COLO668 (cell line): ENCODE results near the gene RSPH4A.
"Not testable (repeated sequence)": the region's sequence is repeated elsewhere in the genome, so short reads cannot be mapped to it uniquely, and the experiment has no call there.

Source experiments
- DNase-seq: peaks from one replicate; lab custom pipeline; 2025; ENCODE audit not compliant: unreplicated experiment; lab: John Stamatoyannopoulos, UW

Gene RSPH4A

DNA sequence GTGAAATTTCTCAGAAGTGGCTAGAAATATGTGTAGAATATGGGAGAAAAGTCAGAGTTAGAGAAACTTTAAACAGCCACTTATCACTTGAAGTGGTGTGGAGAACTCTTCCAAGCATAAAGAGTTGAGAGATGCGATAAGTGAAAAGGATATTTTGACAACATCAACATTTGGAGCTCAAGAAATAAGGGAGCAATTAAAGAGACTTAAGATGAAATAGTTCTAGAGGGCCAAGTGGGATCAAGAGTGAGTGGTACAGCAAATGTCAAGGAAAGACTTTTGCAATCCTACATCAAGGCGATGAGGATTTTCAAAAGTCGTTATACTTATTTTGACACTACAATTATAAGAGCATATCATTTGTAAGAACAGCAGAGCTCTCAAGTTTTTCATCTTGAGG lies 9.6 kb downstream of the RSPH4A start:
- DNase-seq = no peak

DNA sequence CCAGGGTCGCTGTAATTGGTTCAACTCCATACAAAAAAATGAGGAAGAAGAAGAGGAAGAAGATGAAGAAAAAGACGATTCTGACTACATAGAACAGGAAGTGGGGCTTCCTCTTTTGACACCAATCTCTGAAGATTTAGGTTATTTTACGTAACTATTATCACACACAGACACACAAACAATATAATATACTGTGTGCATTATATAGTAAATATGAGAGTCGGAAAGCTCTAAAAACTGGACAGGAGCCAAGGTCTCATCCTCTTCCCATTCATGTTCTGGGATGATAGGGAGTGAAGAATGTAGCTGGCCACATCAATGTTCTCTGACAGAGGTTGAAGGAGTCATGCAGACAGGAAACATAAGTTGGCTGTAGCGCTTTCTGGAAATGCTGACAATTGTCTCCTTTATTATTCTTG lies 13.3 kb downstream of the RSPH4A start:
- no peak for DNase-seq

DNA sequence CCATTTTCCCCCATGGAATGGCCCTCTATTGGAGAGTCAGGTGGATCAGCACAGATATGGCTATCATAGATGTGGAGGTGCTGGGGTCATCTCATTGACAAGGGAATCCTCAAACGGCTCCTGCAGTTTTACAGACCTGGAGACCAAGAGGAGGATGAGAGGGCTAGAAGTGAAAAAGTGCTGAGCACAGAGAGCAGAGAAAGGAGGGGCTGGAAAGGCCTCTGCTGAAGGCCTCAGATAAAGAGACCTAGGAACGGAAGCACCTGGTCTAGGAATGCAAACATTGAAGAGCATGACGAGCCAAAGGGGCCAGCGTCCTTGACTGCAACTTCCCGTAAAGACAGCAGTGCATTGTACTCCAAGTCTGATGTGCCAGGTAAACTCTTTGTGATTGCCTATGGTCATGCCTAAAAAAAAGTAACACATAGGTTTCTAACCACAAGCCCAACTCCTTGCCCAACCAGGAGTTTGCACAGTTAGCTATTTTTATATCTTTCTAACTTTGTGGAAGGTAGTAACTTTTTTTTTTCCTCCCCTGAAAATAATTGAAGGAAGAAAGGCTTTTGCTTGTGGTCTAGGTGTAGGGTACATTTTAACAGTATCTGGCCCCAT lies 15.2 kb downstream of the RSPH4A start:
- DNase-seq = peak; percentile 69

DNA sequence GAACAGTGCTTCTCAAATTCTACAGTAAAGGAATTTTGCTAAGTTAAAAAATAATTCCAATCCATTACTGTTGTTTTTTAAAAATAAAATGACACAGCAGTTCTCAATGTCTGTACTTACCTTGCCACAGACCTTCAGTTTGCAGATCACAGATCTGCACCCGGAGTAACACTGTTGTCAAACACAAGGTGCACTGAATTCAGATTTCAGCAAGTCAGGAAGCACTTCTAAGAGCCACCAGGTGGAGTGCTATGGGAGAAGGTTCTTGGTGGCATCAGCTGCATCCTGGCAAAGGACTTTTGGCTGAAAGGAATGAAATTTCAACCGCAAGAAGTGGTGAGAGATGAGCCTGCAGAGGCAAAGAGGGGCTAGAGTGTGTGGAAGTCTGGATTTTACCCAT lies 17.4 kb downstream of the RSPH4A start:
- DNase-seq = peak; percentile 9

DNA sequence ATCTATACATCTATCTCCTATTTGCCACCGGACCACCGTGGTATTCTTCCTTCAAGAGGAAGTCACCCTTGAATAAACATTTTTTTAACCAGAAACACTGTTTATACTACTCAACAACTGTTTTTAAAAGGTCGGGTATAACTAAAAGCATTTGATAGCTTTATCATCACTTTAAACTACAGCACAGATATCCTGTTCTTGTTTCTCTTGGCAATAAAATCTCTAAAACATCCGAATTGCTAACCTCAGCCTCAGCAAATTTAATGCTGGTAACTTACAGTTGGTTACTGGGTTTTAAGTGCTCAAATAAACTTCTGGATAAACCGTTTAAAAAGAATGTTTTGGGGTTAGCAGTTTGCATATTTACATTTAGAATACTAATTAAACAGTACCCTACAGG lies 31.9 kb downstream of the RSPH4A start:
- DNase-seq = no peak

DNA sequence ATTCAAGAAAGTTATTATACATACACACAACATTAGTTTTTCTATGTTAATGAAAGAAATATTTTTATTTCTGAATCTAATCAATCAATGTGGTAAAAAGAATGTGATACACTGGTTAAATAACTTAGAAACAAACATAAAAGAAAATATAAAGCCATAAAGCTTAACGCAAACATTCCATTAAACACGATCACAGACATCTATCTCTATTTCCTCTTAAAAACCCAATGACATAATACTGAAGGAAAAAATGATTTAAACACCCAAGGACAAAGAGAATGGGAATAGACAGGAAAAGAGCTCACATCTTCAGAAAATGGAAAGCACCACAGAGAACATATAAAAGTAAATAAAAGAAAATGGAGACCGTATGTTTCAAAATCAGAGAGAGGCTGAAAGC lies 32.9 kb downstream of the RSPH4A start:
- no peak for DNase-seq

DNA sequence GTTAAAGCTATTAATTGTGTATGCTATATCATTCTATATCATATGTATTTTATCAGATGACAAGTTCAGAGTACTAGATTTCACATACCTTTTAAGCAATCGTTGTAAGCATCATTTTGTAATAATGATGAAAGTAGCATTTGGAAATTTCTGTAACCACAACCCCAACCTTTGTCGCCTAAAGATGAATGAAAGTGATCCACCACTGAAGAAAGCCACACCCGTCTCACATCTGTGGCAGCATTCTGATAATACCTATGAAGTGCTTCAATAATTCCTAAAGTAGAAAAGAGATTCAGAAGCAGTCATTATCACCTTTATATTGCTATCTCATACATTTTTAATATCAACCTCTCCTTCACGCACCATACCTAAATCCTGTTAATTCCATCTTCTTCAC lies 35.6 kb downstream of the RSPH4A start:
- no peak for DNase-seq

DNA sequence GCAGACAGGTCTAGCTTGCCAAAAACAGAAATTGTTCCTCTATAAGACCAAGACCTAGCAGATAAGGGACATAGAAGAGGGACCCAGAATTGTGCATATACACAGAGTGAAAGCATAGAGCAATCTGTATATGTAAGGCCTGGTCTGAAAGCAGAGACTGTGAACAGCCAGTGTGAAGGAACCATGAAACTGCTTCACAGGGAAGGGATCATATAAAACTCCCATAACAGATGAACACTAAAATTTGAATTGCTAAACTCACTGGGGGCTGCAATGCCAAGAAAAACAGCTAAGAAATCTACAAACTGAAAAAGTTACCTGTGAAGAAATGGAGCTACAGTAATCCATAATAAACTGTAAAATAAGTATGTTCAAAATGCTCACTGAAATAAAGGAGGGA lies 45.3 kb downstream of the RSPH4A start:
- DNase-seq = no peak

DNA sequence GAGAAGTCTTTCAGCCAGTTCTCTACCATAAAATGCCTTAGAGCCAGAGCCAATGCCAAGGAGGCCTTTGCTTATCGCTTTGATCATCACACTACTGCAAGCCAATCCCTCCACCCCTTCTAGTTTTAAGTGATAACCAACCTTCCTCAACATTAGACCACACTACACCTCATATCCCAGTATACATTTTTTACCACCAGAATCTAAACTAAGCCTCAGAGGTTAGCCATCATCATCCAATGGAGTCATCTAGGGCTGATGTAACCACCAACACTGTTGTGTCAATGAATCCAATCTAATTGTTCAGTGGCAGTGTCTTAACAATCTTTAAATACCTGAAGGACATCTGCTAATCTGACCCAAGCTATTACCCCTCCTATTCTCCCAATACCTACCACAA lies 45.9 kb downstream of the RSPH4A start:
- no peak for DNase-seq

DNA sequence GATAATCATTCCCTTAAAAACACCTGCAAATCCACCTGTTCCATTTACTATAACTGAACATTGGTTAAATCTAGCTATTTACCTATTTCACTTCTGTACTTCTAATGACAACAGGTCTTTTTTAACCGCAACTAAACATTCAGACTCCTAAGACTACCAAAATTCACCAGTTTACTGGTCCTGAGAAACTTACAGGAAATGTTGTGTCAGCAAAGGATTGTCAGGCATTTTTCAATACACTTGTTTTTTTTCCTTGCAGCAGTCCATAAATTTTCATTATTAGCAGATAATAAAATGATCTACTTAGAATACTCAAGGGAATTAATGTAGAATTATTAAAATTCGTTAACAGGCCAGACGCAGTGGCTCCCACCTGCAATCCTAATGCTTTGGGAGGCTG lies 47.0 kb downstream of the RSPH4A start:
- no peak for DNase-seq

DNA sequence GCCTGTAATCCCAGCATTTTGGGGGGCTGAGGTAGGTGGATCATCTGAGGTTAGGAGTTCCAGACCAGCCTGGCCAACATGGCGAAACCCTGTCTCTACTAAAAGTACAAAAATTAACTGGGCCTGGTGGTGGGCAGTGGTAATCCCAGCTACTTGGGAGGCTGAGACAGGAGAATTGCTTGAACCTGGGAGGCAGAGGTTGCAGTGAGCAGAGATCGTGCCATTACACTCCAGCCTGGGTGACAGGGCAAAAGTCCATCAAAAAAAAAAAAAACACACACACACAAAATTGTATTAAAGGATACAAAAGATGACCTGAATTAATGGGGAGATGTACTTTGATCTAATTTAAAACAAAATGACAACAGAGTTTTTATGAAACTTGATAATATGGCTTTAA lies 47.9 kb downstream of the RSPH4A start:
- not testable (repeated sequence) for DNase-seq

DNA sequence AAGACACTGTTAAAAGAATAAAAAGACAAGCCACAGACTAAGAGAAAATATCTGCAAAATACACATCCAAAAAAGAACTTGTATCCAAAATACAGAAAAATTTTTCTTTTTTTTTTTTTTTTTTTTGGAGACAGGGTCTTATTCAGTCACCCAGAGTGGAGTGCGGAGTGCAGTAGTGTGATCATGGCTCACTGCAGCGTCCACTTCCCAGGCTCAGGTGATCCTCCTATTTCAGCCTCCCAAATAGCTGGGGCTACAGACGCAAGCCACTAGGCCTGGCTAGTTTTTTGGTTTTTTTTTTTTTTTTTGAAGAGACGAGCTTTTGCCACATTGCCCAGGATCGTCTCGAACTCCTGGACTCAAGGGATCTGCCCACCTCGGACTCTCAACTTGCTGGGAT lies 49.2 kb downstream of the RSPH4A start:
- DNase-seq = no peak

DNA sequence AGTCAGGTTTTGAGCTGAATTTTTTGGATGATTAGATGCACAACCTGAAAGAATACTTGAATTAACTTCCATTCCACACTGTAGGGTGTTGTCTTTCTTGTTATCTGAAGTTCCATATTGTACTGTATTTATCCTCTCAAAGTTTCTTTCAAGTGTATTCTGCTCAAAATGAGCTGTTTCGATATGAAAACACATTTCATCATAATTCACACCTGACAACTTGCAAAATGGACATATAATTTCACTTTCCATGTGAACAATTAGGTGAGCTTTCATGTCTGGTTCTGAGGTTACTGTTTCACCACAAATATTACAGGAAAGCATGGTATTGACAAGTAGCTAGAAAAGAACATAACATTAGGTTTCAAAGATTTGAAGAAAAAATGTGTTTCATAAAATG lies 50.6 kb downstream of the RSPH4A start:
- DNase-seq = no peak

DNA sequence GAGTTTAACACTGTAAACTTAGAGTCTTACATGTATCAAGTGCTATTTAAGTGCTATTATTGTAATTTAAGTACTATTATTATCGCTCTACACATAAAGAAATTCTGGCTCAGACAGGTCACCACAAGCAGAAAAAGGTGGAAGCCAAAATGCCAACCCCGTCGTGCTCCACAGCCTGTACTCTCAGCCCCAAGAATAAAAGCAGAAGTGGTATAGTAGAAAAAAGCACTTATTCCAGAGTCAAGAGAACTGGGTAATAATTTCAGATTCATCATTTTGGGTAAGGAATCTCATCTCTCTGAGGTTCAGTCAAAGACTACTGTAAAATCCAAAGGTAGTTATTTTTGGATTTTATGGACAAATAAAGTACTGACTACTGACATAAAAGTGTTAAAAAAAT lies 51.3 kb downstream of the RSPH4A start:
- no peak for DNase-seq

DNA sequence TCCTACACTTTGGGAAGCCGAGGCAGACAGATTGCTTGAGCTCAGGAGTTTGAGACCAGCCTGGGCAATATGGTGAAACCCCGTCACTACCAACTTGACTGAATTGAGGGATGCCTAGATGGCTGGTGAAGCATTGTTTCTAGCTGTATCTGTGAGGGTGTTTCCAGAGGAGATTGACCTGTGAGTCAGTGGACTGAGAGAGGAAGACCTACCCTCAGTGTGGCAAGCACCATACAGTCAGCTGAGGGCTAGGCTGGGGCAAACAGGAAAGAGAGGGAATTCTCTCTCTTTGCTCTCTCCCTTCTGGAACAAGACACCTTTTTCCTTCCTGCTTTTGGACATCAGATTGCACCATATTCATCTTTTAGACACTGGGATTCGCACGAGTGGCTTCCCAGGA lies 56.0 kb downstream of the RSPH4A start:
- no peak for DNase-seq

DNA sequence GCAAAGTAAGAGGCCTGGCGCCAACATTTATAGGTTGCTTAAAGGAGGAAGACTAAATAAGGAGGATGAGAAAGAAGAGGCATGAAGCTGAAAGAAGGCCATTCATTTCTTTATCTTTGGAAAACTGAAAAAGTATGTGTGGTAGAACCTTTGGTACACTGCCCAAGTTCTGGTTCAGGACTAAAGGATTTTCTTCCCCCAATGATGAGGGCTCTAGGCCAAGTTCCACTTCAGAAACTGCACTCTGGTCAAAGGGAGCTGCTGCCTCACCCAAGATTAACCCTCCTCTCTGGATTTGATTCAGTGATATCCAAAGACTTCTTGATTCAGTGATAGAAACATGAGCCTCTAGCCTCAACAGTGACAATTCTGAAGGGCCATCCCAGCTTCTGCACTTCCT lies 59.7 kb downstream of the RSPH4A start:
- DNase-seq = no peak

DNA sequence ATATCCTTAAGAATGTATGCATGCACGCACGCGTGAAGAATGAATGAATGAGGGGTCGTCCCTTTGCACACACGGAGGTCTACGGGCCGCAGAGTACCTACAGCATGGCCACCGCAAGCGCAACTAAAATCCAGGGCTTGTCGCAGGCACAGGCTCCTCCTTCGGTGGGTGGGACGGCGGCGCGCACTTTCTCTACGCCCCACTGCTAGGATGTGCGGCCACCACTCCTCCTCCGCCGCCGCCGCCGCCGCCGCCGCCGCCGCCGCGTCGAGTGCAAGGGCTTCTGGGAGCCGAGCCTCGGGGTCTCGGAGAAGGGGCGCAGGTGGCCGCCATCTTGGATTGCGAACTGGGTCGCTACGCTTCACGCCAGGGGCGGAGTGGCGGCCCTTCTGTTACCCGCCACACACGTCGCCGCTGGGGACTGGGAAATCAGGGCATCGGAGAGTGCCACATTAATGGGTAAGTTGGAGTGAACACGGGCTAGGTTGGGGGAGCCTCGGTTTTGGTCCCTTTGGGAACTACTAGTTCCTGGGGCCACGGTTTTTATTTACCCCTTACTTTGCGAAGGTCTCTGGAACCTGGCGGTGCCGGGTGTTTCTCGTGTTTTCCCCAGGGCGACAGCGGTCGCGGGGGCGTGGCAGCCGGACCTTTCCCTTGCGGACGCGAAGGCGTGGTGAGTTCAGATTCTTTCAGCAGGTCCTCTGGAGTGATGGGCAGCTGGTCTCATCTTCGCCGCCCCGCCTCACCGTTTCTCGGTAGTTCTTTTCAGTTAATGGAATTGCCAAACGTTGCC lies 64.8 kb downstream of the RSPH4A start, which contains the start of gene KPNA5:
KPNA5 (plus strand) TSS at position 332 of the 793 bp plus-strand sequence; CDS start at position 456, 124 bp downstream.
- DNase-seq = peak; percentile 91

DNA sequence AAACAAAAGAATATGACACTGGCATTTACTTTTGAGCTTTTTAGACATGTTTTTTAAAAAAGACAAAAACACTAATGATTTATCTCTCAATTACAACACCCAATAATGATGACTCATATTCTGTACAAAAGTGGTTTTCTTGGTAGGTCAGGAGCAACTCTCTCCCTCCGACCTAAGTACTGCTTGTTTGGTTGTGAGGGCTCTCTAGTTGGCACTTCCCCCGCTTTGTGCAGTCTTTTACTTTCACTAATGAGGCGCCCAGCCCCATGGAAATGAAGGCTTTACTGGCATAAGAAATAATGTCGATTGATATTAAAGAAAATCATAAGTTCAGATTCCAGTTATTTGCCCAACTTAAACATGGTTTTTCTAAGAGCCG lies 66.0 kb downstream of the RSPH4A start:
- peak; percentile 2 for DNase-seq
